Keratinocyte (primary cell): ENCODE measurements around the gene CDC14B.

ENCODE experiments used
- CTCF ChIP-seq, 3 experiments: IDR thresholded peaks in 1 of 3; conservative IDR thresholded peaks in 1 of 3; optimal IDR thresholded peaks in 1 of 3; 2 replicates in 2 of 3; 3 replicates in 1 of 3; pipeline versions ENCODE3 to v1.5.1; 2011; ENCODE audit warnings: low read length in 3 of 3, mild to moderate bottlenecking in 3 of 3, moderate library complexity in 2 of 3, control low read depth in 1 of 3, inconsistent platforms in 1 of 3; ENCODE audit not compliant: insufficient read depth in 2 of 3; ENCODE audit errors: extremely low read depth in 1 of 3
- EZH2 ChIP-seq: IDR thresholded peaks from one replicate; pipeline ENCODE4 v1.6.1; 2012; ENCODE audit warnings: inconsistent platforms, mild to moderate bottlenecking, low read length, moderate library complexity

DNA sequence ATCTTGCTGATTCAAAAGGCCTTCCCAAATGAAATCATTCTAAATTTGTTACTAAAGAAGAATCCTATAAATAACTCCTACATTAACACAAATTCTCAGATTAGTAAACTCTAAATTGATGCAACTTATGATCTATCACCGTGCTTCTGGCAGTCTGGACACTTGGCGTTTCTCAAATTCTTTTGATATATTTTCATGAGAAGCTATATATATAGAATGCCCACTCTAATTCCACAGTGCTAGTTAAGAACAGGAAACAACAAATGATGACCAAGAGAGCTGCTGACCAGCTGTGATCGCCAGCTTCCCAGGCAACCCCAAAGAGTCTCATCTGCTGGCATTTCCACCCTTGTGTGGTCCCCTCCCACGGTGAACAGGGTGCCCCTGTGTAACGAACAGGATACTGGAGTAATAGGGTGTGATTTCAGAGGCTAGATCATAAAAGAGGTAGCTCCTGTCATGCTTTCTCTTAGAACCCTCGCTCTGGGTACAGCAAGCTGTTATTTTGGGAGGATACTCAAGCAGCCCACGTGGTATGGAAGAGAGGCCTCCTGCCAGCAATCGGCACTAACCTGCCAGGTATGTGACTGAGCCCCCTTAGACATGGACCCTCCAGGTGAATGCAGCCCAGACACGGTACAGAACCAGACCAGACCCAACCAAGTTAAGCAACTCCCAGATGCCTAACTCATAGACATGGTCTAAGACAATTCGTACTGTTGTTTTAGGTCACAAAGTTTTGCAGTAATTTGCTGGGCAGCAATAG, 64.7 kb downstream of the CDC14B start:
- no peak for TF ChIP-seq CTCF (optimal IDR thresholded peaks at IDR 0.05 in 1 of 3, IDR thresholded peaks at IDR 0.05 in 1 of 3, conservative IDR thresholded peaks at IDR 0.05 in 1 of 3; ENCODE audit: extremely low read depth in 1 of 3, insufficient read depth in 2 of 3, low read length in 3 of 3)
- TF ChIP-seq EZH2 = no peak
